Neural cell (in vitro differentiated cells): ENCODE measurements around the gene WNT3. TPM values are rescaled to one million over a fixed set of nuclear protein-coding genes. Genes with fewer than 3 reads are reported as not detected.

Source experiments
- H2AFZ ChIP-seq: fragments of 200-600, 300-800 bp; sonication (generic), shearing (Covaris generic); 2 replicates; pipeline ENCODE4 v1.6.0; 2014; ENCODE audit warnings: low read depth, mild to moderate bottlenecking, antibody characterized with exemption, low read length, moderate library complexity
- H3F3A ChIP-seq: fragments of 200-600 bp; shearing (Covaris generic); 2 replicates; pipeline ENCODE4 v1.6.1; 2016; ENCODE audit warnings: mild to moderate bottlenecking, moderate library complexity, mixed read lengths, antibody characterized with exemption, low read length; ENCODE audit not compliant: insufficient read depth, poor library complexity, severe bottlenecking
- H3K27ac ChIP-seq: fragments of 200-600, 300-800 bp; sonication (generic), shearing (Covaris generic); 2 replicates; pipeline ENCODE4 v1.5.1; 2014; ENCODE audit warnings: mild to moderate bottlenecking, low read length, moderate library complexity
- H3K27me3 ChIP-seq: fragments of 300-800, 200-600 bp; sonication (generic), shearing (Covaris generic); 2 replicates; pipeline ENCODE4 v1.6.0; 2014; ENCODE audit warnings: mild to moderate bottlenecking, low read depth, low read length, moderate library complexity; ENCODE audit not compliant: insufficient read depth
- H3K36me3 ChIP-seq: fragments of 300-800, 200-600 bp; sonication (generic), shearing (Covaris generic); 2 replicates; pipeline ENCODE4 v1.5.1; 2014; ENCODE audit warnings: mild to moderate bottlenecking, antibody characterized with exemption, low read length, moderate library complexity; ENCODE audit not compliant: insufficient read depth
- H3K4me2 ChIP-seq: fragments of 300-800, 200-600 bp; sonication (generic), shearing (Covaris generic); 2 replicates; pipeline ENCODE4 v1.6.0; 2014; ENCODE audit warnings: mild to moderate bottlenecking, low read length
- H3K4me3 ChIP-seq: fragments of 300-800, 200-600 bp; sonication (generic), shearing (Covaris generic); 2 replicates; pipeline ENCODE4 v1.5.1; 2014; ENCODE audit warnings: mild to moderate bottlenecking, low read length, moderate library complexity
- H3K79me2 ChIP-seq: fragments of 200-600 bp; shearing (Covaris generic); replicated peaks from 2 replicates; pipeline ENCODE4 v1.6.0; 2014; ENCODE audit warnings: mild to moderate bottlenecking, low read length, moderate library complexity; ENCODE audit not compliant: insufficient read depth
- H3K9ac ChIP-seq: fragments of 300-800, 200-600 bp; sonication (generic), shearing (Covaris generic); 2 replicates; pipeline ENCODE4 v1.6.1; 2016; ENCODE audit warnings: mild to moderate bottlenecking, low read length, mixed read lengths
- H3K9me2 ChIP-seq: fragments of 200-600 bp; shearing (Covaris generic); 2 replicates; pipeline ENCODE4 v1.6.1; 2016; ENCODE audit warnings: mild to moderate bottlenecking, low read length, mixed read lengths; ENCODE audit not compliant: insufficient read depth
- H3K9me3 ChIP-seq: fragments of 200-600, 300-800 bp; sonication (generic), shearing (Covaris generic); 2 replicates; pipeline ENCODE4 v1.6.1; 2016; ENCODE audit warnings: mild to moderate bottlenecking, mixed run types, low read length, moderate library complexity, mixed read lengths
- H4K20me1 ChIP-seq: fragments of 200-600 bp; shearing (Covaris generic); 2 replicates; pipeline ENCODE4 v1.6.1; 2016; ENCODE audit warnings: mild to moderate bottlenecking, mixed run types; ENCODE audit not compliant: insufficient read depth
- CTCF ChIP-seq: fragments of 450-650 bp; IDR thresholded peaks from 2 replicates; pipeline ENCODE4 v1.5.1; 2014; ENCODE audit warnings: antibody characterized with exemption, mild to moderate bottlenecking, moderate library complexity; ENCODE audit not compliant: poor library complexity, severe bottlenecking
- EP300 ChIP-seq: fragments of 450-650 bp; conservative IDR thresholded peaks from 2 replicates; pipeline ENCODE4 v1.6.1; 2014; ENCODE audit warnings: antibody characterized with exemption, mild to moderate bottlenecking, moderate library complexity; ENCODE audit not compliant: poor library complexity, severe bottlenecking
- EZH2 ChIP-seq: fragments of 200-600, 300-800 bp; shearing (Covaris generic), sonication (generic); IDR thresholded peaks from 2 replicates; pipeline ENCODE4 v1.6.1; 2014; ENCODE audit warnings: antibody characterized with exemption, low read length, borderline replicate concordance, mild to moderate bottlenecking; ENCODE audit not compliant: insufficient read depth, poor library complexity, severe bottlenecking
- MXI1 ChIP-seq: fragments of 450-650 bp; conservative IDR thresholded peaks from 2 replicates; pipeline ENCODE4 v1.6.1; 2014; ENCODE audit warnings: antibody characterized with exemption, mild to moderate bottlenecking; ENCODE audit not compliant: poor library complexity, severe bottlenecking
- POLR2AphosphoS5 ChIP-seq: IDR thresholded peaks from 2 replicates; pipeline ENCODE4 v1.6.1; 2012
- RAD21 ChIP-seq: fragments of 450-650 bp; conservative IDR thresholded peaks from 2 replicates; pipeline ENCODE4 v1.6.1; 2014; ENCODE audit warnings: antibody characterized with exemption, mild to moderate bottlenecking, moderate library complexity
- SMC3 ChIP-seq: fragments of 450-650 bp; conservative IDR thresholded peaks from 2 replicates; pipeline ENCODE4 v1.6.1; 2014; ENCODE audit warnings: antibody characterized with exemption, mild to moderate bottlenecking, moderate library complexity; ENCODE audit not compliant: poor library complexity
- TAF1 ChIP-seq: IDR thresholded peaks from 2 replicates; pipeline ENCODE4 v1.6.1; 2012; ENCODE audit warnings: low read depth
- polyA plus RNA-seq: library from polyadenylated mRNA; depleted of rRNA; stranded (reverse); fragments of >200 nt; gene quantifications from 2 replicates; pipeline ENCODE4 v1.2.3, GENCODE V29; 2014
- TF ChIP-seq, protein P1 (sequence below): IDR thresholded peaks from 2 replicates; pipeline ENCODE4 v1.6.1; 2012; ENCODE audit warnings: borderline replicate concordance

Gene WNT3
- polyA plus RNA-seq, 1 donor from 2014 or later, result 7.6 TPM

- H4K20me1 ChIP-seq, result no peaks in the 10 kb centered on the region
- no peaks in the 10 kb centered on the region for H3K9me2 ChIP-seq
- H3F3A ChIP-seq, result no peaks in the 10 kb centered on the region
- no peaks in the 10 kb centered on the region for H3K79me2 ChIP-seq
- TF ChIP-seq CTCF (no peak), POLR2AphosphoS5 (no peak), EZH2 (no peak), SMC3 (no peak), RAD21 (no peak), EP300 (no peak)
- TF ChIP-seq, protein P1, sequence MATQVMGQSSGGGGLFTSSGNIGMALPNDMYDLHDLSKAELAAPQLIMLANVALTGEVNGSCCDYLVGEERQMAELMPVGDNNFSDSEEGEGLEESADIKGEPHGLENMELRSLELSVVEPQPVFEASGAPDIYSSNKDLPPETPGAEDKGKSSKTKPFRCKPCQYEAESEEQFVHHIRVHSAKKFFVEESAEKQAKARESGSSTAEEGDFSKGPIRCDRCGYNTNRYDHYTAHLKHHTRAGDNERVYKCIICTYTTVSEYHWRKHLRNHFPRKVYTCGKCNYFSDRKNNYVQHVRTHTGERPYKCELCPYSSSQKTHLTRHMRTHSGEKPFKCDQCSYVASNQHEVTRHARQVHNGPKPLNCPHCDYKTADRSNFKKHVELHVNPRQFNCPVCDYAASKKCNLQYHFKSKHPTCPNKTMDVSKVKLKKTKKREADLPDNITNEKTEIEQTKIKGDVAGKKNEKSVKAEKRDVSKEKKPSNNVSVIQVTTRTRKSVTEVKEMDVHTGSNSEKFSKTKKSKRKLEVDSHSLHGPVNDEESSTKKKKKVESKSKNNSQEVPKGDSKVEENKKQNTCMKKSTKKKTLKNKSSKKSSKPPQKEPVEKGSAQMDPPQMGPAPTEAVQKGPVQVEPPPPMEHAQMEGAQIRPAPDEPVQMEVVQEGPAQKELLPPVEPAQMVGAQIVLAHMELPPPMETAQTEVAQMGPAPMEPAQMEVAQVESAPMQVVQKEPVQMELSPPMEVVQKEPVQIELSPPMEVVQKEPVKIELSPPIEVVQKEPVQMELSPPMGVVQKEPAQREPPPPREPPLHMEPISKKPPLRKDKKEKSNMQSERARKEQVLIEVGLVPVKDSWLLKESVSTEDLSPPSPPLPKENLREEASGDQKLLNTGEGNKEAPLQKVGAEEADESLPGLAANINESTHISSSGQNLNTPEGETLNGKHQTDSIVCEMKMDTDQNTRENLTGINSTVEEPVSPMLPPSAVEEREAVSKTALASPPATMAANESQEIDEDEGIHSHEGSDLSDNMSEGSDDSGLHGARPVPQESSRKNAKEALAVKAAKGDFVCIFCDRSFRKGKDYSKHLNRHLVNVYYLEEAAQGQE, result no peak
- H3K36me3 ChIP-seq, result no peaks in the 10 kb centered on the region
- H3K4me3 ChIP-seq, result no peak overlapping the region
- H3K9me3 ChIP-seq, result no peaks in the 10 kb centered on the region
- H3K9ac ChIP-seq, result no peak overlapping the region
- no peak overlapping the region for H3K27ac ChIP-seq
- no peak overlapping the region for H2AFZ ChIP-seq
- H3K4me2 ChIP-seq, result no peak overlapping the region
- peaks cover 85% of the 10 kb centered on the region for H3K27me3 ChIP-seq
Measured at GRCh38 chr17:46827274-46827673, 8.8 kb upstream of the WNT3 start.

- no peak overlapping the region for H2AFZ ChIP-seq
- H3K4me2 ChIP-seq, result no peak overlapping the region
- no peak overlapping the region for H3K9ac ChIP-seq
- H3K4me3 ChIP-seq, result no peak overlapping the region
- H3K27me3 ChIP-seq, result peaks cover 88% of the 10 kb centered on the region
- no peaks in the 10 kb centered on the region for H4K20me1 ChIP-seq
- no peaks in the 10 kb centered on the region for H3F3A ChIP-seq
- no peak overlapping the region for H3K27ac ChIP-seq
- no peaks in the 10 kb centered on the region for H3K79me2 ChIP-seq
- H3K9me2 ChIP-seq, result no peaks in the 10 kb centered on the region
- no peak for TF ChIP-seq MXI1
- no peak for TF ChIP-seq RAD21
- no peak for TF ChIP-seq EP300
- TF ChIP-seq TAF1, result no peak
- no peak for TF ChIP-seq POLR2AphosphoS5
- no peak for TF ChIP-seq CTCF
- TF ChIP-seq, protein P1, result no peak
- TF ChIP-seq SMC3, result no peak
- no peak for TF ChIP-seq EZH2
- H3K9me3 ChIP-seq, result no peaks in the 10 kb centered on the region
- H3K36me3 ChIP-seq, result no peaks in the 10 kb centered on the region
Measured at GRCh38 chr17:46826116-46826515, 7.6 kb upstream of the WNT3 start.
